Neural crest cell (in vitro differentiated cells): ENCODE results near the gene TP53INP2. TPM values are rescaled to one million over a fixed set of nuclear protein-coding genes. Genes with fewer than 3 reads are reported as not detected.
"Not testable (repeated sequence)": the region's sequence is repeated elsewhere in the genome, so short reads cannot be mapped to it uniquely, and the experiment has no call there.

ENCODE experiments used
- DNase-seq: peaks from one replicate; pipeline ENCODE4 v3.0.0; 2021; ENCODE audit warnings: low read depth, mixed read lengths, low spot score
- H3K27ac Mint-ChIP-seq: one replicate; pipeline ENCODE4 v1.8.0; 2021; ENCODE audit warnings: mild to moderate bottlenecking, mixed read lengths; ENCODE audit not compliant: unreplicated experiment
- H3K27me3 Mint-ChIP-seq: 2 replicates; pipeline ENCODE4 v1.8.0; 2021; ENCODE audit warnings: low read depth, mild to moderate bottlenecking, mixed read lengths
- H3K36me3 Mint-ChIP-seq: 2 replicates; pipeline ENCODE4 v1.8.0; 2021; ENCODE audit warnings: low read depth, mild to moderate bottlenecking, mixed read lengths
- H3K4me1 Mint-ChIP-seq: 2 replicates; pipeline ENCODE4 v1.8.0; 2021; ENCODE audit warnings: mixed read lengths
- H3K4me3 Mint-ChIP-seq: one replicate; pipeline ENCODE4 v1.8.0; 2021; ENCODE audit warnings: mild to moderate bottlenecking, mixed read lengths
- H3K9me3 Mint-ChIP-seq: 2 replicates; pipeline ENCODE4 v1.8.0; 2021; ENCODE audit warnings: mixed read lengths
- CTCF ChIP-seq: fragments of 200-600 bp; sonication (generic); conservative IDR thresholded peaks from 2 replicates; pipeline ENCODE4 v1.5.0; 2021; ENCODE audit warnings: antibody characterized with exemption, mild to moderate bottlenecking
- total RNA-seq: library from RNA; stranded (reverse); gene quantifications from 2 replicates; pipeline ENCODE4 v1.2.1, GENCODE V29; 2021

The TP53INP2 gene
- total RNA-seq, 1 donor from 2014 or later, result 17.1 TPM

- Mint-ChIP-seq H3K27me3 (peaks cover 31% of the 10 kb centered on the region), H3K9me3 (no peaks in the 10 kb centered on the region), H3K4me1 (peaks cover 18% of the 10 kb centered on the region), H3K36me3 (peaks cover 4% of the 10 kb centered on the region), H3K4me3 (peak overlapping the region; percentile 91), H3K27ac (no peak overlapping the region)
- TF ChIP-seq CTCF, result no peak
- no peak for DNase-seq
Observed at GRCh38 chr20:34710861-34711574, 6.9 kb downstream of the TP53INP2 start.

- DNase-seq, result no peak
- H3K9me3 Mint-ChIP-seq, result no peaks in the 10 kb centered on the region
- no peak for TF ChIP-seq CTCF
- H3K4me3 Mint-ChIP-seq, result peak overlapping the region; percentile 91
- H3K27me3 Mint-ChIP-seq, result peaks cover 27% of the 10 kb centered on the region
- H3K4me1 Mint-ChIP-seq, result peaks cover 18% of the 10 kb centered on the region
- peaks cover 4% of the 10 kb centered on the region for H3K36me3 Mint-ChIP-seq
- H3K27ac Mint-ChIP-seq, result no peak overlapping the region
Observed at GRCh38 chr20:34711813-34712430, 7.8 kb downstream of the TP53INP2 start.

DNA sequence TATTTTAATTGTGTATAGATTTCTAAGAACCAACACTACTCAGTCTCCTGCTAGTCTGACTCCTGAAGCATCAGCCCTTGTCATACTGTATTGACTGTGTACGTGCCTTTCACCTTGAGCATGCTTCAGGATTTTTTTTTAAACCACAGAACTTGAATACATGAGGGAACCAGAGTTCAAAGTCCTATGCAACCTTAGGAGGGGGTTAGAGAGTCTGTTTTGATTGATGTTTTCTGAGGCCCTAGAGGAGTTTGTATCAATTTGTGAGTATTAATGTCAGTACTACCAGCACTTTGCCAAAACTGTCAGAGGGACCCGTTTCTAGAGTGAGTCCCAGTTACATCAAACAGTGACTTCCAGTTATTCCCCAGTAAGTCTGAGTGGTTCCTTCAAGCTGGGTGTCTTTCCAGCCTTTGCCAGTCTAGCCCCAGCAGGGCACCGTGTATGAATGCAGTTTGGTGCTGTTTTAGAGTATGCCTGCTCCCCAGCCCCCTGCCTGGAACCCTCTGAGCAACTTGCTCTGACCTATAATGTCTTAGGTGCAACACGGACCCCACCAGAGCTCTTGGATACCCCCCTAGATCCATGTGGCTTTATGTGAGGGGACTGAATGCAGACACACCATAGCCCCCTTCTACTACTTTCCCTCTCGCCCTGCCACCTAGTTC, 8.5 kb downstream of the TP53INP2 start:
- no peak for TF ChIP-seq CTCF
- peaks cover 27% of the 10 kb centered on the region for H3K27me3 Mint-ChIP-seq
- no peaks in the 10 kb centered on the region for H3K9me3 Mint-ChIP-seq
- peak overlapping the region; percentile 91 for H3K4me3 Mint-ChIP-seq
- peaks cover 8% of the 10 kb centered on the region for H3K36me3 Mint-ChIP-seq
- H3K4me1 Mint-ChIP-seq, result peaks cover 18% of the 10 kb centered on the region
- DNase-seq, result no peak
- no peak overlapping the region for H3K27ac Mint-ChIP-seq

GRCh38 chr20:34713194-34713943, 9.2 kb downstream of the TP53INP2 start:
- Mint-ChIP-seq H3K9me3 (no peaks in the 10 kb centered on the region), H3K4me1 (peaks cover 13% of the 10 kb centered on the region), H3K36me3 (peaks cover 11% of the 10 kb centered on the region), H3K27ac (no peak overlapping the region), H3K27me3 (peaks cover 21% of the 10 kb centered on the region), H3K4me3 (no peak overlapping the region)
- DNase-seq, result no peak
- no peak for TF ChIP-seq CTCF

DNA sequence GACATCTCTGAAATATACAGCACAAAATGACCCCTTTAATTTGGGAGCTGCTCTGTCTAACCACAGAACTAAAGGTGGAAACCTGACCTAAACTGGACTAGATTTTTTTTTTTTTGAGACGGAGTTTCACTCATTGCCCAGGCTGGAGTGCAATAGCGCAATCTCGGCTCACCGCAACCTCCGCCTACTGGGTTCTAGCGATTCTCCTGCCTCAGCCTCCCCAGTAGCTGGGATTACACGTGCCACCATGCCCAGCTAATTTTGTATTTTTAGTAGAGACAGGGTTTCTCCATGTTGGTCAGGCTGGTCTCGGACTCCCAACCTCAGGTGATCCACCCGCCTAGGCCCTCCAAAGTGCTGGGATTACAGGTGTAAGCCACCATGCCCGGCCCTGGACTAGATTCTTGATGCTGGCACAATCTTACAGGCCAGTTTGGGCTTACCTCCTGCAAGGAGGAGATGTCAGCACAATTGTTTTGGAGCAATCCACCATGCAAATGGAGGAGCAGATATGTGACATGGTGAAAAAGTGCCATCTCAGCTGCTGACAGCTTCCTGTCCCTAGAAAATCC, 9.9 kb downstream of the TP53INP2 start:
- not testable (repeated sequence) for H3K27ac Mint-ChIP-seq, H3K4me3 Mint-ChIP-seq, DNase-seq, H3K9me3 Mint-ChIP-seq, H3K4me1 Mint-ChIP-seq
- Mint-ChIP-seq H3K27me3 (peaks cover 17% of the 10 kb centered on the region), H3K36me3 (peaks cover 13% of the 10 kb centered on the region)
